Keratinocyte (primary cell): ENCODE results near the gene SKP1.

Source experiments
- CTCF ChIP-seq, 3 experiments: IDR thresholded peaks in 1 of 3; conservative IDR thresholded peaks in 1 of 3; optimal IDR thresholded peaks in 1 of 3; 2 replicates in 2 of 3; 3 replicates in 1 of 3; pipeline versions ENCODE3 to v1.5.1; 2011; ENCODE audit warnings: low read length in 3 of 3, mild to moderate bottlenecking in 3 of 3, moderate library complexity in 2 of 3, control low read depth in 1 of 3, inconsistent platforms in 1 of 3; ENCODE audit not compliant: insufficient read depth in 2 of 3; ENCODE audit errors: extremely low read depth in 1 of 3
- EZH2 ChIP-seq: IDR thresholded peaks from one replicate; pipeline ENCODE4 v1.6.1; 2012; ENCODE audit warnings: inconsistent platforms, mild to moderate bottlenecking, low read length, moderate library complexity

- TF ChIP-seq CTCF (optimal IDR thresholded peaks at IDR 0.05 in 1 of 3, IDR thresholded peaks at IDR 0.05 in 1 of 3, conservative IDR thresholded peaks at IDR 0.05 in 1 of 3; ENCODE audit: extremely low read depth in 1 of 3, insufficient read depth in 2 of 3, low read length in 3 of 3), result no peak
- TF ChIP-seq EZH2, result no peak
These were observed 782 bp upstream of the SKP1 start for GRCh38 chr5:134177369-134178095.
